Measurements from ENCODE around the gene CNN2. TPM values are rescaled to one million over a fixed set of nuclear protein-coding genes. Genes with fewer than 3 reads are reported as not detected.

CNN2 gene
- total and polyA plus RNA-seq, 2 of the 13 experiments (the other 11 are each of a cell fraction or from before 2014, with no cell fraction given), result 63.6 to 70.0 TPM

GRCh38 chr19:1046117-1046626 lies 19.8 kb downstream of the CNN2 start (continued):
- no peak for TF ChIP-seq ZNF7 (CRISPR knock-in tag; IDR thresholded peaks at IDR 0.05)
- peak; percentile 80 for TF ChIP-seq HES4 (CRISPR knock-in tag; IDR thresholded peaks at IDR 0.05; ENCODE audit: borderline replicate concordance)
- TF ChIP-seq ZNF296 (CRISPR knock-in tag; conservative IDR thresholded peaks at IDR 0.05), result peak; percentile 74; the same call in 1 of the 2 replicates
- TF ChIP-seq GABPB1 (CRISPR knock-in tag; IDR thresholded peaks at IDR 0.05), result peak; percentile 40; the same call in 1 of the 2 replicates
- TF ChIP-seq NRL (CRISPR knock-in tag; IDR thresholded peaks at IDR 0.05; ENCODE audit: borderline replicate concordance), result peak; percentile 22; the same call in 1 of the 2 replicates
- peak; percentile 62; the same call in 1 of the 2 replicates for TF ChIP-seq PITX1 (CRISPR knock-in tag; IDR thresholded peaks at IDR 0.05)
- TF ChIP-seq ZXDC (CRISPR knock-in tag; IDR thresholded peaks at IDR 0.05), result no peak
- TF ChIP-seq ZNF264 (CRISPR knock-in tag; IDR thresholded peaks at IDR 0.05), result 0 out of 2 replicates have a peak, but pooled peaks have one; percentile 41
- TF ChIP-seq ZBTB10 (CRISPR knock-in tag; IDR thresholded peaks at IDR 0.05; ENCODE audit: borderline replicate concordance), result 0 out of 2 replicates have a peak, but pooled peaks have one; percentile 46
- TF ChIP-seq THAP8 (CRISPR knock-in tag; IDR thresholded peaks at IDR 0.05; ENCODE audit: borderline replicate concordance), result 0 out of 2 replicates have a peak, but pooled peaks have one; percentile 47
- TF ChIP-seq ZNF30 (CRISPR knock-in tag; IDR thresholded peaks at IDR 0.05), result no peak
- peak; percentile 16; the same call in 1 of the 2 replicates for TF ChIP-seq AHDC1 (CRISPR knock-in tag; IDR thresholded peaks at IDR 0.05; ENCODE audit: borderline replicate concordance)
- 0 out of 2 replicates have a peak, but pooled peaks have one; percentile 14 for TF ChIP-seq ZNF629 (CRISPR knock-in tag; conservative IDR thresholded peaks at IDR 0.05)
- TF ChIP-seq IRF9 (CRISPR knock-in tag; IDR thresholded peaks at IDR 0.05; ENCODE audit: borderline replicate concordance), result peak; percentile 76; the same call in 1 of the 2 replicates
- TF ChIP-seq SALL1 (CRISPR knock-in tag; IDR thresholded peaks at IDR 0.05), result peak; percentile 70

All from HepG2 (cell line).